GM19043 (cell line): Measurements from ENCODE around the gene PRR5L.

Experiments used
- ATAC-seq: cut with Tn5 transposase; IDR thresholded peaks from one replicate; pipeline ENCODE4 v1.9.1; 2021; ENCODE audit warnings: low read depth; ENCODE audit not compliant: unreplicated experiment

Gene PRR5L

DNA sequence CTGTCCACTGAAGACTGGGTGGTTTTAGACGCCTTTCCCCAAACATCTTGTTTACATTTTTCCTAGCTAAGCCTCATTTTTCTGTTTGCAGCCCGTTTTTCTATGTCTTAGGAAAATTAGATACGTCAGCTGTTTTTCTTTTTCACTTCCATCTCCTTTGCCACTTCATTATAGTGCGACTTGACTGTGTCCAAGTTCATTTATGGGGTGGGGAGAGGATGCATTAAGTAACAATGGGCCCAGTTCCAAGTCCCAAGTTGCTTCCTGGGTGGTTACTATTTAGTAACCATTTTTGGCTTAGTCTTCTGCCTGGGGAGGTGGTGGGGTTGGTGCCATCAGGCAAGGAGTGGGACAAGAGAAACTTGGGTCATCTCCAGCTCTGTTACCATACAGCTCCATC lies 131.0 kb downstream of the PRR5L start:
- ATAC-seq = no peak

DNA sequence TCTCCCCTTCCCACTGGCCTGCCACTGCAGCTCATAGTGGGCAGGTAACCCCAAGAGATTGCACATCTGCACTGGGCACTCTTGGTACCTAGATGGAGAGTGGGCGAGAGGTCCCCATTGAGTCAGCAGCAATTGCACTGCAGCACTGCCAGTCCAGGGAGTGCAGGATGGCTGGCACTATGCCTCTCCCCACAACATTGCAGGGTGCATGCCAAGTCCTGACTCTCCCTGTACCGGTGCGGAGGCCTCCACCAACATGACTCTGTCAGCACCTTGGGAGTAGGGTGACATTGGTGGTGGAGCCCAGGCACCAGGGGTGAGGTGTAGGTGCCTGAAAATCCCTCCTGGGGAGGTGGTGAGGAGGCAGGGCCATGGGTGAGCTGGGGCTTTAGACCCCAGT lies 131.8 kb downstream of the PRR5L start:
- ATAC-seq = no peak

DNA sequence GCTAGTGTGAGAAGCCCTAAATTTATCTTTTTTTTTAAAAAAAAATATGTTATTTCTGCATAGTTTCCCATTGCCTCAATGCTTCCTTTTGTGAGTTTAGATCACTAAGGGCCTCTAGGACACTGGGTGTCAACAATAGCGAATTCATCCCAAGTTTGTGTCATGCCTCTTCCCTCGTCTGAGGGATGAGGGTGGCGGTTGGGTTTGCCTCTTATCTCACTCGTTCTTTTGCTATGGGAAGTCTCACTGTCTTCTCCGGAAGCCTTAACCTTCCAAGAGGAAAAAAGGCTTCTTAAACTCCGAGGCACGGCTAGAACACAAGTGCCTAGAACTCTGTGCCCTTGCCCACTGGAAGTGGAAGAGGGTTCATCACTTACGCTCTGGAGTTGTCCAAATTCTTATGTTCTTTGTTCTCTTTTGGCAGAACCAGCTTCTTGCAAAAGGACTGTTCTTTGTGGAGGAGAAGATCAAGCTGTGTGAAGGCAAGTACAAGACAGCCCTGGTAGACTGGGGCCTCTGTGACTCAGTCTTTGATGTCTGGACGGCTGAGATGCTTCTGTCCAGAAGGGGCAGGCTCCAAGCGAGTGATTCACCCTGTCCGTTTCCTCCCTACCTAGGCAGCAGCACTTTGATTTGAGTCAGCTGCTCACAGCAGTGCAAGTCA lies 135.5 kb downstream of the PRR5L start:
- no peak for ATAC-seq

DNA sequence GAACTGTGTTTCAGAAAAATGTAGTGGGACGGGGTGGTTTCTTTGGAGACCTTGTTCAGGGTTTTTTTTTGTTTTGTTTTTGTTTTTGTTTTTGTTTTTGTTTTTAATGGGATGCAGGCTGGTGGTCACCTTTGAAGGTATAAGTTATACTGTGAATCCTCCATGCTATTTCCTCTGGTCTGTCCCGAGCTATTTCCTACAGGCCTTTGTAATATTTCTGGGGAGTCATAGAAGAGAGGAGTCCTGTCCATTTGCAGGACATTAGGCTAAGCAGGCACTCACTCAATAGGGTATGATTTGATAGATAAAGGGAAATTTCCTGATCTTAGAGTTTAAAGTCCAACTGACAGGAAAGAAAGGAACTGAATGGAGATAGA lies 136.0 kb downstream of the PRR5L start:
- no peak for ATAC-seq

DNA sequence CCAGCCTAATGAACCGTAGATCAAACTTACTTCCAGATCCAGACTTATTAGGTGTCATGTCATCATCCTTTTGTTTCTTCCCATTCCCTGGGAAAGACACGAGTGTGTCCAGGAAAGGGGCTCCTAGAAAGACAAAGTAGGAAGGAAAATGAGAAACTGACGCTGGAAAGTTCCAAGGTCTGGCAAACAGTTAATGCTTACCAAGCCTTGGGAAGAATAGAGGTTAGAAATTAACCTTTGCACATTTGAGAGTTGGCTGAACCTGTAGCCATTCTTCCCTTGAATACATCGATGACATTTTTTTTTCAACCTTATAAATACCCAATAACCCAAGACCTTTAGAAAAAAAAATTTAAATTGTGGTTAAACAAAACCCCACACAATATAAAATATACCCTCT lies 136.7 kb downstream of the PRR5L start:
- ATAC-seq = no peak

DNA sequence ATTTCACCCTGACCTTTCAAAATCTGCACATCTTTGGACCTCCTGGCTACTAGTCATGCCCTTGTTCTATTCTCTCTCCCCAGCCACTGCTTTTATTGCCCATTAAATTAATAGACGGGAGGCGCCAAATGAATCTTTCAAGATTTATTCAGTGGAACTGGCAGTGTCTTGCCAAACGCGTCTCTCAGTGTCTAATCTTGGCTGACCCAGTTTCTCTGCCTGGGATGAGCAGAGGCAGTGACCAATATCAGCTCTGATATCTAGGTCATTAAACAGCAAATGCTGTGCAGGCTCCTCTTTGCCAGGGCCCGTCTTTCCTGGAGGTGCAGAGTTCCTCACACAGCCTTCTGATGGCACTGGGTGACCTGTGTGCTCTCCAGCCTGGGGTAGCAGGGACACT lies 140.0 kb downstream of the PRR5L start:
- ATAC-seq = no peak

DNA sequence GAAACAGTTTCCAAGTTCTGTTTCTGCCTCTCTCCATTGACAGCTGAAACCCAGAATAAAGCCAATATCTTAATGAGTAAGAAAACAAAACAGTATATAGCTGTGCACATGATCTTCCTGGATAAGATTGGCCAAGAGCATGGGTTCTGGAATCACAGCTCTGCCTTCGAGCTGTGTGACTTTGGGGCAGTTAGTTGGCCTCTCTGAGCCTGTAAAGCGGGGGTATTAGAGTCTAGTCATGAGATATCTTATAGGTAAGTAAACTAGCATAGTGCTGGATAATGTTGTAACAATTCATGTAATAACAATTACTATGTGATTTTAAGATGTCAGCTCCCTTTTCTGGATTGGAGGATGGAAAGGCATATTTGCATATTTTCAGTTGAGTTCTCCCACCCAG lies 140.5 kb downstream of the PRR5L start:
- no peak for ATAC-seq

DNA sequence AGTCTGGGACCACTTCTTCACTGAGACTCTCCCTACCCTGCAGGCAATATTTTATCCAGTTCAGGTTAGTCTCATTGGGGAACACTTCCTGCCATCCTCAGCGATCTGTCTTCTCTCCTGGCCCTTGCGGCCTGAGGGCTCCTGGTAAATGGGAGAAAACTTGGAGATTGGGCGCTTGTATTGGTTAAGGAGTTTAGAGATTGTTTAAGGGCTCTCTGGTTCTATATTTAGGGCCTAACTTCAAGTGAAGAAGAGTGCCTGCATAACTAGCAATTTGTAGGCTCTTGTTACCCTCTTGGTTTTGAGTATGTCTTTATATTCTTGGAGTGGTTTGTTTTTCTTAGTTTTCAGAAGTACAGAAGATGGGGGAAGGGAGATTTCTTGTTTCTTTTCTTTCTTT lies 141.3 kb downstream of the PRR5L start:
- no peak for ATAC-seq

DNA sequence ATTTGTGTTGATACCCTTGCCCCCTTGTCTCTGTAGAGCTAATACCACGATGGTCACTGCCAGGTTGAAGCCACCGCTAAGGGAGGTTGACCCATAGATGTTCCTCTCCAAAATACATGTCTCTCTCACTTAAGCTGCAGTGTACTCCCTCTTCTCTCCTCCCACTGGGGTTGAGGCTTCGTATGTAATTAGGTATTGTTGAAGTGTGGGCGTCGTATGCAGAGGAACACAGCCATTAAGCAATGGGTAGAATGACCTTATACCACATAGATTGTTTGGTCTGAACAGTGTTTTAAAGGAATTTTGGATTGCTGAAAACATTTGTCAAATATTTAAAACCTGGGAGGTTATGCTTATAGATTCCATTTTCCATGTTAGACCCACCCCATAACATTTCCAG lies 142.0 kb downstream of the PRR5L start:
- no peak for ATAC-seq

DNA sequence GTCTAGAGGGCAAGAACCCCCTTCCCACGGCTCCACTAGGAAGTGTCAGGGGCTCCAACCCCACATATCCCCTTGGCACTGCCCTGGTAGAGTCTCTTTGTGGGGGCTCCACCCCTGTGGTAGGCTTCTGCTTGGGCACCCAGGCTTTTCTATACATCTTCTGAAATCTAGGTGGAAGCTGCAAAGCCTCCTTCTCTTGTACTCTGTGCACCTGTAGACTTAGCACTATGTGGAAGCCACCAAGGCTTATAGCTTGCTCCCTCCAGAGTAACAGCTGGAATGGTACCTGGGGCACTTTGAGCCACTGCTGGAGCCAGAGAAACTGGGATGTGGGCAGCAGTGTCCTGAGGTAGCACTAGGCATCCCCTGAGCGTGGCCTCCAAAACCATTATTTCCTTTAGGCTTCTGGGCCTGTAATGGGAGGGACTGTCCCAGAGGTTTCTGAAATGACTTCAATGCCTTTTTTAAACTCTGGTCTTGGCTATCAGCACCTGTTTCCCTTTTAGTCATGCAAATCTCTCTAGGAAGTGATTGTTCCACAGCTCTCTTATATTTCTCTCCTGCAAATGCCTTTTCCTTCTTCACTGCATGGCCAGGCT lies 145.6 kb downstream of the PRR5L start:
- peak; percentile 95 for ATAC-seq

DNA sequence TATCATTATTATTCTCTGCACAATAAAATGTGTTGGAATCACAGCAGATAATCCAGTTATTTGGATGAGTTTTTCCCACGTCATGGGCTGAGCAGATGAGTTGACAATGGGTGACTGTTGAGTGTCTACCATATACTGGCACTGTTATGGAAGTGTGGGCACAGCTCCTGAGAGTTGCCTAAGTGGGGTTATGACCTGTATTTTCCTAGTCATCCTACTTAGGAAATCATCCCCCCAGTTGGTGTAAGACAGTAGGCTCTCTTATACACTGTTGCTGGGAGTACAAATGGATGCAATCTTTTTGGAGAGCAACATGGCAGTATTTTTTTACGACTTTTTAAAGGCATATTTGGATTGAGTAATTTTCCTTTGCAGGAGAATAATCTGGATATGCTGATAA lies 147.6 kb downstream of the PRR5L start:
- no peak for ATAC-seq

DNA sequence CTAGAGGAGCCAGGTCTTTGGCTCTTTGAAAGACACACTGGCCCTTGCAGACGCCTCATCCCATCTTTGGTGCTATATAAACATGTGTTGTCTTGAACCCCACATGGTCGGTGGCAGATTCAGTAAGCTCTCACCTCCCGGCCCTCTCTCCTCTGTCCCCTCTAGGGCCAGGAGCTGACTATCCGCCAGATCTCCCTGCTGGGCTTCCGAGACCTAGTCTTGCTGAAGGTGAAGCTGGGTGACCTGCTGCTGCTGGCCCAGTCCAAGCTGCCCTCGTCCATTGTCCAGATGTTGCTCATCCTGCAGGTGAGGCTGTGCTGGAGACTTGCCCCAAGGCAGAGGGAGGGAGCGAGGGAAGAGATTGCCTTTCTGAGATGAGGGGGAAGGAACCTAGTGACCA lies 150.0 kb downstream of the PRR5L start:
- ATAC-seq = no peak

DNA sequence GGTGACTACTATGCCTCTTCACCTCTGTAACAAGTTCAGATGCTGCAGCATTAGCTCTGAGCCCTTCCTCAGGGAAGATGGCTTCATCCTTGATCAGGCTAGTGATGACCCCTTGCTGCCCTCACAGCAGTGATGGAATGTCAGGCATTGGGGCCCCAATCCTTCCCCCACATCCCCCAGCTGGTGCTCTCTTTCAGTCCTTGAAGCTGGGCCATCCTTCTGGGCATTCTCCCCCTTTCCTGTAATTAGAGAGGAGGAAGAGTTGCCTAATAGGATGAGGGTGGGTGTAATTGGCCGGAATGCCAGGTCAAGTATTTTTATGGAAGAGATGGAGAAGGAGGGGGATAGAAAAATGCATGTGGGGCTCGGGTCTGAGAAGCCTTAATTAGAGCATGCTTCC lies 151.4 kb downstream of the PRR5L start:
- ATAC-seq = no peak

DNA sequence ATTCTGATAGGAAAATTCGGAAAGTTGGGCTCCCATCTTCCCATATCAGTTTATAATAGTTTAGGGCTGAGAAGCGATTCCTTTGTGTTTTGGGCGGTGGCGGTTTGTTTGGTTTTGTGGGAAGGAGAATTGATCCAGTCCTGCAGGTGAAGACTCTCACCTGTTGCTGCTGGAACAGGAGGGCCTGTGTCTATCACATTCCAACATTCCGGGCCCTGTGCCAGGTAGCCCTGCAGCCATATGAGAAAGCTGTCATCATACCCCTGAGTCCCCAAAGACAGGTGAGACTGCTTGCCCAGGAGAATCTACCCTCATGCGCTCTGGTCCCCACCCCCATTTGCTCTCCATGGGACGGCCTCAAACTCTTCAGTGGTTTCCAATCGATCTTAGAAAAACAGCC lies 151.9 kb downstream of the PRR5L start:
- ATAC-seq = no peak

DNA sequence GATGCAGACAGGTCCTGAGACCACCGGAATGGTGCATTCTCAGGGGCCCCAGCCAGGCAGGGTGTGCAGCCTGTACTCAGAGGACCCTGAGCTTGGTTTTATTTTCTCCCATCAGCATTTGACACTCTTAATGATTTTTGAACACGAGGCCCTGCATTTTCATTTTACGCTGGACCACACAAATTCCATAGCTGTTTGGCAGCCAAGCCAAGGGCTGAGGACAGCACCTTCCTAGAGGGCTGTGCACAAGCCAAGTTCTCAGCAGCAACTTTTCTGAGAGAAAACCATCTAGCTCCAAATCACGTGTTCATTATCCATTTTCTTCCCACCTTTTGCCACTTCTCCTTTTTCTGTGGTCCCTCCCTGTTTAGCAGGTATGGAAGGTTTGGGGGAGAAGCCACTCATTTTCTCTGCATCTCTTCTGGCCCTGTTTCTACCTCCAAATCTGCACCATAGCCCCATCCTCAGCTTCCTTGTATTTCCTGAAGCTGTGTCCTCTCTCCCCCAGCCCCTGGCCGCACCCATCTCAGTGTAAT lies 153.5 kb downstream of the PRR5L start:
- peak; percentile 11 for ATAC-seq

DNA sequence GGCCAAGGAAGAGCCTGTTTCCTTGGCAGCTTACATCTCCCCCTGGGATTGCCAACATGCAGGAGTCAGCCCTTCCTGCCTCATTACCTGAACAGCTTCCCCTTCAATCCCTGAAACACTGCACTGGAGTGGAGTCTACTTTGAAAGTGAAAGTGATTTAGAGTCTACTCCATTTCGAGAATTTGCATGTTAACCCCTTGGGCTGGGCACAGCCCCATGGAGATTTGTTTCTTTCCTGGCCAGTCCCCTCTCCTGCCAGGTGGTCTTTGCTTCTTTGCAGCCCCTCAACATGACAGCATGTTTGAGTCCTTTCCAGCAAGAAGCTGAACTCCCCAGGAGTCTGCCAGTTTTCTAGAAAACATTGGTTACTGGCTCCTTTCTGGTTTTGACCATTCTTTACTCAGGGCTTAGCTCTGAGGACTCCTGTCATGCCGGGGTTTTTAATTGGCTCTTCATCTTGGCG lies 154.1 kb downstream of the PRR5L start:
- peak; percentile 69 for ATAC-seq

DNA sequence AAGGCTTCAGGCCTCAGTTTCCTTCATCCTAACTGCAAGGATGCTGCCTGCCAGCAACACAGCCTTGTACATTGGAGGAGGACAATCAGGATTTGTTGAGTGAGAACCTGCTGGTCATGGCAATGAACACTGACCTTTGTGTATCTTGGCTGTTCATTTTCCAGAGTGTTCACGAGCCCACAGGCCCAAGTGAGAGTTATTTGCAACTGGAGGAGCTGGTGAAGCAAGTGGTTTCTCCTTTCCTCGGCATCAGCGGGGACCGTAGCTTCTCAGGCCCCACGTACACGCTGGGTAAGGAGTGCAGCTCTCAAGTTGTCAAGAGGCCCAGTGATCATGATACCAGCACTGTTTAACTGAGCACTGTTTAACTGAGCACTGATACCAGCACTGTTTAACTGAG lies 155.0 kb downstream of the PRR5L start:
- ATAC-seq = no peak

DNA sequence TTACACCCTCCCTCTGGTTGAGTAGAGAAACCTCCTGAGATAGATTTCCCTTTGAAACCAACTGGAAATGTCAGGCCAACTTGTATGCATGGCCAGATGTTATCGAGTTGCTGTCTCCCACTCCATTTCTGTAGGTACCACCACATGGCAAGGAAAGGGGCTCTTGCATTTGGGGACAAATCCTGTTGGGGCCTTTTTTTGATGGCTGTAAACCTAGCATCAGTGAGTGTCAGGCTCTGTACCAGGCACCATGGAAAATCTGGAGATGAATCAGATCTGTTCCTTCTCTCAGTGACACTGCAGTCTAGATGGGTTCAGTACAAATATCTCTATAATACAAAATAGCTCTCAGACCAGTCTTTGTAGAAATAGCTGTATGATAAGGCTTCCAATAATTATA lies 155.6 kb downstream of the PRR5L start:
- no peak for ATAC-seq

DNA sequence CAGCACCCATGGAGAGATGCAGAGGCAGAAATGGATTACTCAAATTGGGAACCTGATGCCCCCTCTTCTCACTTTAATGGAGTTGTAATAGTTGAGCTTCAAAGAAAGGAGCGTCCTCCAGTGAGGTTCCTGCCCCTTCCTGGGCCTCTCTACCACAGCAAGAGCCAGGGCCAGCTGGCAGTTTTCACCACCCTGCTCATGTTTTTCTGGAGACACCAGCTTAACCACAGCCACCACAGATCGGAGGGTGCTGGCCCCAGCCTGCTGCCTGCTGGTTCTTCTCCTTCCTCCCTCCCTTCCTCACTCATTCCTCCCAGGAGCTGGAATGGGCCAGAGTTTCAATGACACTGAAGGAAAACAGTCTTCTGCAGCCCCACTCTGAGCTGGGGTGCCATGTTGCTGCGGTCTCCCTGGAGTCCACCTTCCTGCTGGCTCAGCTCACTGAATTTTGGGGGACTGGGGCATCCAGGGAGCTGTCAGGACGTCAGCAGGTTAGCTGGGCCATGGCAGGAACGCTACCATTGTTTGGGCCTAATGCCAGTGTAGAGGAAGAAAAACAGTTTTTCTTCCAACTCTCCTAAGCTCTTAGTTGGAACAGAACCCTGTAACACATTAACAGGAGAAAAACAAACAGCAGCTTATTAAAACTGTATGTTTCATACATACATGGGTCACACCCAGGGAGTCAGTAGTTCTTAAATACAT lies 156.3 kb downstream of the PRR5L start:
- no peak for ATAC-seq

DNA sequence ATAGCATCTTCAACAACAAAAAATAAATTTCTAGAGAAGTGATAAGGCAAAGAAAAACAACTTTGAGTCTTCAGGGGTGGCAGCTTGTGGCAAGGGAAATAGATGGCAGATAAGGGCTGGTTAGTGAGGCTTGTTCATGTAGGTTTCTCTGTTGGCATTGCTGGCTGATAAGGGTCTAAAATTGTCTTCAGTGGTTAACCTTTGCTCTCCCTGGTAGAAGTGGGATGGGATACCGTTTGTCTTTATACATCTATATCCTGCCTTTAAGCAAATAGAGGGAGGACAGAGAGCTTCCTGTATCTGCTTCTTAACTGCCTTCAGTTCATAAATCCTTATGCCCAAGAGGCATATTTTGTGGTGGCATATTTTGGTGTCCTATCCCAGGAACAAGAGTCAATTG lies 156.9 kb downstream of the PRR5L start:
- ATAC-seq = no peak

DNA sequence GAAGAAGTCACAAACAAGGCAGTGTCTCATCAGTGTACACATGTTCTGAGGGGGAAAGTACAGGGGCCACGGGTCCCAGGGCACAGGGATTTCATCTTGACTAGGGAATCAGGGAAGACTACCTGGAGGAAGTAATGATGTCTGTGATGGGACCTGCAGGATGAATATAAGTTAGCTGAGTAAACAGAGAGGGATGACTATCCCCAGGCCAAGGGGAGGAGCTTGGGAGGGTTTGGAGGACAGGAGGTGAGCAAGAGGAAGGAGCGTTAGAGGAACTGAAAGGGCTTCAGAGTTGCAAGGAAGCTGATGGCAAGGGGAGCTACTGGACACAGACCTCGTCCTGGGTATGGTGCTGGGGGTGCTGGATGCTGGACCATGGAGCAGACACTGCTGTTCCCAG lies 157.6 kb downstream of the PRR5L start:
- peak; percentile 39 for ATAC-seq

DNA sequence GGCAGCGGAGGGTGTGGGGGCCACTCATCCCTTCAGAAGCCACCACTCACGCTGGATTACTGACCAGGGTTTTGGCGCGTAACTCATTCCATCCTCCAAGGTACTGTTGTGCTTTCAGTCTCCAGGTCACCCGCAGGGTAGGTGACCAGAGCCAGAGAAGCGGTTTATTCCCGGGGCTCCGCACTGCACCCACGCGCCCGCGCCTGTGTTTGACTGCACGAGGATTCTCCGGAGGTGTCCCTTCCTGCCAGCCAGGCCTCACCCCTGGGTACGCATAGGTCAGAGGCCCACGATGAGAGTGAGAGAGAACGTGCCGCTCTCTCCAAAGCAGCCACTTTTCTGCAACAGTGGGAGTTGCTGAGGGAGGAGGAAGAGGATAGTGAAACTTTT lies 158.5 kb downstream of the PRR5L start:
- no peak for ATAC-seq
